ENCODE results near the gene ZMIZ1.

DNA sequence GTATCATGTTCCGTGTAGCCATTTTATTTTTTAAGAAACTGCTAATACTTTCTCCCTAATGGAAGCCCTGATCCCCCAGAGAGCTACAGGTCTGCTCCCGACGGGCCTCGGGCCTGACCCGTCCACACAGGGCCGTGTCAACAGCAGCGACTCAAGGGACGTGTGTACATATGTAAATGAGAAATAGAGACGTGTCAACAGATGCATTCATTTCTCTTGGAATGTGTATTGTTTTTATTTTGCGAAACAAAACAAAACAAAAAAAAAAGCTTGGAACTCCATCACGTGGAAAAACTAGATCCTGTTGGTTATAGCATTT is 246.8 kb downstream of the ZMIZ1 start:
- TF ChIP-seq, protein P1, sequence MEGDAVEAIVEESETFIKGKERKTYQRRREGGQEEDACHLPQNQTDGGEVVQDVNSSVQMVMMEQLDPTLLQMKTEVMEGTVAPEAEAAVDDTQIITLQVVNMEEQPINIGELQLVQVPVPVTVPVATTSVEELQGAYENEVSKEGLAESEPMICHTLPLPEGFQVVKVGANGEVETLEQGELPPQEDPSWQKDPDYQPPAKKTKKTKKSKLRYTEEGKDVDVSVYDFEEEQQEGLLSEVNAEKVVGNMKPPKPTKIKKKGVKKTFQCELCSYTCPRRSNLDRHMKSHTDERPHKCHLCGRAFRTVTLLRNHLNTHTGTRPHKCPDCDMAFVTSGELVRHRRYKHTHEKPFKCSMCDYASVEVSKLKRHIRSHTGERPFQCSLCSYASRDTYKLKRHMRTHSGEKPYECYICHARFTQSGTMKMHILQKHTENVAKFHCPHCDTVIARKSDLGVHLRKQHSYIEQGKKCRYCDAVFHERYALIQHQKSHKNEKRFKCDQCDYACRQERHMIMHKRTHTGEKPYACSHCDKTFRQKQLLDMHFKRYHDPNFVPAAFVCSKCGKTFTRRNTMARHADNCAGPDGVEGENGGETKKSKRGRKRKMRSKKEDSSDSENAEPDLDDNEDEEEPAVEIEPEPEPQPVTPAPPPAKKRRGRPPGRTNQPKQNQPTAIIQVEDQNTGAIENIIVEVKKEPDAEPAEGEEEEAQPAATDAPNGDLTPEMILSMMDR (conservative IDR thresholded peaks at IDR 0.05; ENCODE audit: low read length) = no peak
- no peak for TF ChIP-seq EZH2phosphoT487 (IDR thresholded peaks at IDR 0.05; ENCODE audit: borderline replicate concordance)

All from Loucy (cell line).